ENCODE results near the gene CTXN2. TPM values are rescaled to one million over a fixed set of nuclear protein-coding genes. Genes with fewer than 3 reads are reported as not detected.

The CTXN2 gene
- total and polyA plus RNA-seq, 2 of the 13 experiments (the other 11 are each of a cell fraction or from before 2014, with no cell fraction given), result not detected

DNA sequence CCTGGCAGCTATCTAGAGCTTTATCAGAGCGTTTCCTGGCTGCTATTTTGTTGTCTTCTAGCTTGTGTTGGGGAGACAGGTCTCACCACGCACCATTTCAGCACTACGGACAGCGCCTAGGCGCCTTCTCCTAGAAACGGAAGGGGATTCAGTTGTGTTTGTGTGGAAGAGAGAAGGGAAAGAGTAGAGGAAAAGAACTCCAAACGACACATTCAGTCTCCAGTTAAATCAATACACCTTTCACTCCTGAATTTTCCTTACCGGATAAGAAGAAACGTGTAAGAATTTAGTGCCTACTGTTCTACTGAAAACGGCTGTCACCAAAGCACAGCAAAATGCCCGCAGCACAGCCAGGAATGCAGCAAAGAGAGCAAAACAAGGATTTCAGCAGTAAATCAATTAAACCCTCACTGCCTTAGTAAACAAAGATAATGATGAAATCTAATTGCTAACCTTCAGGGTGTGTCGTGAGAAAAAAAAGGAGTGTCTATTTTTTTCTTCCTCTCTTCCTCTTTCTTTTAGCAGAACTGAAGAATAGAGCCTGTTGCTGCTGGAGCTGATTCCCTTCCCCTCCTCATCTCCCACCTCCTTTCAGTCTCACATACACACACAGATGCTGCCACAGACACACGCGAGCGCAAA lies 412 bp upstream of the CTXN2 start (continued):
- TF ChIP-seq, protein P1, sequence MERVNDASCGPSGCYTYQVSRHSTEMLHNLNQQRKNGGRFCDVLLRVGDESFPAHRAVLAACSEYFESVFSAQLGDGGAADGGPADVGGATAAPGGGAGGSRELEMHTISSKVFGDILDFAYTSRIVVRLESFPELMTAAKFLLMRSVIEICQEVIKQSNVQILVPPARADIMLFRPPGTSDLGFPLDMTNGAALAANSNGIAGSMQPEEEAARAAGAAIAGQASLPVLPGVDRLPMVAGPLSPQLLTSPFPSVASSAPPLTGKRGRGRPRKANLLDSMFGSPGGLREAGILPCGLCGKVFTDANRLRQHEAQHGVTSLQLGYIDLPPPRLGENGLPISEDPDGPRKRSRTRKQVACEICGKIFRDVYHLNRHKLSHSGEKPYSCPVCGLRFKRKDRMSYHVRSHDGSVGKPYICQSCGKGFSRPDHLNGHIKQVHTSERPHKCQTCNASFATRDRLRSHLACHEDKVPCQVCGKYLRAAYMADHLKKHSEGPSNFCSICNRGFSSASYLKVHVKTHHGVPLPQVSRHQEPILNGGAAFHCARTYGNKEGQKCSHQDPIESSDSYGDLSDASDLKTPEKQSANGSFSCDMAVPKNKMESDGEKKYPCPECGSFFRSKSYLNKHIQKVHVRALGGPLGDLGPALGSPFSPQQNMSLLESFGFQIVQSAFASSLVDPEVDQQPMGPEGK (CRISPR knock-in tag; IDR thresholded peaks at IDR 0.05), result no peak
- TF ChIP-seq ZNF546 (CRISPR knock-in tag; conservative IDR thresholded peaks at IDR 0.05) (no peak), HDAC1 (CRISPR knock-in tag; IDR thresholded peaks at IDR 0.05) (no peak), ZMYM4 (CRISPR knock-in tag; IDR thresholded peaks at IDR 0.05) (peak; percentile 26; the same call in 1 of the 2 replicates), NR0B2 (CRISPR knock-in tag; IDR thresholded peaks at IDR 0.05) (no peak), KDM6A (CRISPR knock-in tag; IDR thresholded peaks at IDR 0.05; ENCODE audit: low read depth) (no peak), ZNF331 (CRISPR knock-in tag; IDR thresholded peaks at IDR 0.05) (peak; percentile 62), ZNF12 (CRISPR knock-in tag; IDR thresholded peaks at IDR 0.05) (peak; percentile 55; the same call in 1 of the 2 replicates), ZNF777 (CRISPR knock-in tag; IDR thresholded peaks at IDR 0.05) (no peak), REXO4 (CRISPR knock-in tag; IDR thresholded peaks at IDR 0.05; ENCODE audit: borderline replicate concordance) (no peak), NCOA1 (CRISPR knock-in tag; IDR thresholded peaks at IDR 0.05) (no peak), TFDP1 (CRISPR knock-in tag; IDR thresholded peaks at IDR 0.05; ENCODE audit: borderline replicate concordance) (no peak), HDAC2 (CRISPR knock-in tag; IDR thresholded peaks at IDR 0.05) (peak; percentile 51; the same call in 1 of the 2 replicates)
- TF ChIP-seq, protein P2, sequence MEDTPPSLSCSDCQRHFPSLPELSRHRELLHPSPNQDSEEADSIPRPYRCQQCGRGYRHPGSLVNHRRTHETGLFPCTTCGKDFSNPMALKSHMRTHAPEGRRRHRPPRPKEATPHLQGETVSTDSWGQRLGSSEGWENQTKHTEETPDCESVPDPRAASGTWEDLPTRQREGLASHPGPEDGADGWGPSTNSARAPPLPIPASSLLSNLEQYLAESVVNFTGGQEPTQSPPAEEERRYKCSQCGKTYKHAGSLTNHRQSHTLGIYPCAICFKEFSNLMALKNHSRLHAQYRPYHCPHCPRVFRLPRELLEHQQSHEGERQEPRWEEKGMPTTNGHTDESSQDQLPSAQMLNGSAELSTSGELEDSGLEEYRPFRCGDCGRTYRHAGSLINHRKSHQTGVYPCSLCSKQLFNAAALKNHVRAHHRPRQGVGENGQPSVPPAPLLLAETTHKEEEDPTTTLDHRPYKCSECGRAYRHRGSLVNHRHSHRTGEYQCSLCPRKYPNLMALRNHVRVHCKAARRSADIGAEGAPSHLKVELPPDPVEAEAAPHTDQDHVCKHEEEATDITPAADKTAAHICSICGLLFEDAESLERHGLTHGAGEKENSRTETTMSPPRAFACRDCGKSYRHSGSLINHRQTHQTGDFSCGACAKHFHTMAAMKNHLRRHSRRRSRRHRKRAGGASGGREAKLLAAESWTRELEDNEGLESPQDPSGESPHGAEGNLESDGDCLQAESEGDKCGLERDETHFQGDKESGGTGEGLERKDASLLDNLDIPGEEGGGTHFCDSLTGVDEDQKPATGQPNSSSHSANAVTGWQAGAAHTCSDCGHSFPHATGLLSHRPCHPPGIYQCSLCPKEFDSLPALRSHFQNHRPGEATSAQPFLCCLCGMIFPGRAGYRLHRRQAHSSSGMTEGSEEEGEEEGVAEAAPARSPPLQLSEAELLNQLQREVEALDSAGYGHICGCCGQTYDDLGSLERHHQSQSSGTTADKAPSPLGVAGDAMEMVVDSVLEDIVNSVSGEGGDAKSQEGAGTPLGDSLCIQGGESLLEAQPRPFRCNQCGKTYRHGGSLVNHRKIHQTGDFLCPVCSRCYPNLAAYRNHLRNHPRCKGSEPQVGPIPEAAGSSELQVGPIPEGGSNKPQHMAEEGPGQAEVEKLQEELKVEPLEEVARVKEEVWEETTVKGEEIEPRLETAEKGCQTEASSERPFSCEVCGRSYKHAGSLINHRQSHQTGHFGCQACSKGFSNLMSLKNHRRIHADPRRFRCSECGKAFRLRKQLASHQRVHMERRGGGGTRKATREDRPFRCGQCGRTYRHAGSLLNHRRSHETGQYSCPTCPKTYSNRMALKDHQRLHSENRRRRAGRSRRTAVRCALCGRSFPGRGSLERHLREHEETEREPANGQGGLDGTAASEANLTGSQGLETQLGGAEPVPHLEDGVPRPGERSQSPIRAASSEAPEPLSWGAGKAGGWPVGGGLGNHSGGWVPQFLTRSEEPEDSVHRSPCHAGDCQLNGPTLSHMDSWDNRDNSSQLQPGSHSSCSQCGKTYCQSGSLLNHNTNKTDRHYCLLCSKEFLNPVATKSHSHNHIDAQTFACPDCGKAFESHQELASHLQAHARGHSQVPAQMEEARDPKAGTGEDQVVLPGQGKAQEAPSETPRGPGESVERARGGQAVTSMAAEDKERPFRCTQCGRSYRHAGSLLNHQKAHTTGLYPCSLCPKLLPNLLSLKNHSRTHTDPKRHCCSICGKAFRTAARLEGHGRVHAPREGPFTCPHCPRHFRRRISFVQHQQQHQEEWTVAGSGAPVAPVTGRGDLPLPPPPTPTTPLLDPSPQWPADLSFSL (CRISPR knock-in tag; IDR thresholded peaks at IDR 0.05), result no peak
- TF ChIP-seq, protein P3, sequence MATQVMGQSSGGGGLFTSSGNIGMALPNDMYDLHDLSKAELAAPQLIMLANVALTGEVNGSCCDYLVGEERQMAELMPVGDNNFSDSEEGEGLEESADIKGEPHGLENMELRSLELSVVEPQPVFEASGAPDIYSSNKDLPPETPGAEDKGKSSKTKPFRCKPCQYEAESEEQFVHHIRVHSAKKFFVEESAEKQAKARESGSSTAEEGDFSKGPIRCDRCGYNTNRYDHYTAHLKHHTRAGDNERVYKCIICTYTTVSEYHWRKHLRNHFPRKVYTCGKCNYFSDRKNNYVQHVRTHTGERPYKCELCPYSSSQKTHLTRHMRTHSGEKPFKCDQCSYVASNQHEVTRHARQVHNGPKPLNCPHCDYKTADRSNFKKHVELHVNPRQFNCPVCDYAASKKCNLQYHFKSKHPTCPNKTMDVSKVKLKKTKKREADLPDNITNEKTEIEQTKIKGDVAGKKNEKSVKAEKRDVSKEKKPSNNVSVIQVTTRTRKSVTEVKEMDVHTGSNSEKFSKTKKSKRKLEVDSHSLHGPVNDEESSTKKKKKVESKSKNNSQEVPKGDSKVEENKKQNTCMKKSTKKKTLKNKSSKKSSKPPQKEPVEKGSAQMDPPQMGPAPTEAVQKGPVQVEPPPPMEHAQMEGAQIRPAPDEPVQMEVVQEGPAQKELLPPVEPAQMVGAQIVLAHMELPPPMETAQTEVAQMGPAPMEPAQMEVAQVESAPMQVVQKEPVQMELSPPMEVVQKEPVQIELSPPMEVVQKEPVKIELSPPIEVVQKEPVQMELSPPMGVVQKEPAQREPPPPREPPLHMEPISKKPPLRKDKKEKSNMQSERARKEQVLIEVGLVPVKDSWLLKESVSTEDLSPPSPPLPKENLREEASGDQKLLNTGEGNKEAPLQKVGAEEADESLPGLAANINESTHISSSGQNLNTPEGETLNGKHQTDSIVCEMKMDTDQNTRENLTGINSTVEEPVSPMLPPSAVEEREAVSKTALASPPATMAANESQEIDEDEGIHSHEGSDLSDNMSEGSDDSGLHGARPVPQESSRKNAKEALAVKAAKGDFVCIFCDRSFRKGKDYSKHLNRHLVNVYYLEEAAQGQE (IDR thresholded peaks at IDR 0.05; ENCODE audit: borderline replicate concordance in 1 of 2, low read depth in 1 of 2, low read length in 2 of 2), result peak in 1 of 2 experiments; percentile 99

Measured in HepG2 (cell line).